Measurements from ENCODE around the gene DVL1. TPM values are rescaled to one million over a fixed set of nuclear protein-coding genes. Genes with fewer than 3 reads are reported as not detected.

DVL1 gene
- total RNA-seq, 1 donor from 2014 or later = 65.2 TPM

GRCh38 chr1:1357871-1358432, 8.7 kb upstream of the DVL1 start:
- no peak for DNase-seq (ENCODE audit: low spot score in 2 of 2)
- no peak for FAIRE-seq

DNA sequence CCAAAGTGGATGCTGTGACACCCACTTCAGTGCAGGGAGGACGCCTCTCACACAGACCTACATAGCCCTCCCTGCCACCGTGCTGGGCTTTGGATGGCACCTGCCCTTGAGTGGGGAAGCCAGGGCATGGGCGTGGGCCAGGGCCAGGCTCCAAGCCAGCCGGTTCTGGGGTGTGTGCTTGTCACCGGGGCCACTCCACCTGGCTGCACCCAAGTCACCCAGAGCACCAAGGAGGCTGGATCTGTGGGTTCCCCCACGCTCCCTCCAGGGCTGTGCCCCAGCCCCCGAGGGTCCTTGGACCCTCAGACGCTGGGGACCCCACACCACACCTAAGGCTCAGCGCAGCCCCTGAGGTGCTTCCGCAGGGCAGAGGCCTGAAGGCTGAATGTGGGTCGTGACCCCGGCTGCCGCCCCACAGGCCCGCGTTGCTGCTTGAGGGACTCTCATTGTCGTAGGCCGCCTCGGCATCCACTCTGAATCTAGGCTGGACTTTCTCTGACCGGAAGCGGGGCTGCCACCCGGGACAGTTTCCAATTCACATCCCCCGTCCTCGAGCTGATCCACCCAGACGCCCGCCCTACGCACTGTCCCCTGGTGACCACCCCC, 7.7 kb upstream of the DVL1 start:
- no peak for FAIRE-seq
- DNase-seq (ENCODE audit: low spot score in 2 of 2) = no peak

- FAIRE-seq = no peak
- no peak for DNase-seq (ENCODE audit: low spot score in 2 of 2)
These were observed 7.1 kb upstream of the DVL1 start for GRCh38 chr1:1356166-1356795.

DNA sequence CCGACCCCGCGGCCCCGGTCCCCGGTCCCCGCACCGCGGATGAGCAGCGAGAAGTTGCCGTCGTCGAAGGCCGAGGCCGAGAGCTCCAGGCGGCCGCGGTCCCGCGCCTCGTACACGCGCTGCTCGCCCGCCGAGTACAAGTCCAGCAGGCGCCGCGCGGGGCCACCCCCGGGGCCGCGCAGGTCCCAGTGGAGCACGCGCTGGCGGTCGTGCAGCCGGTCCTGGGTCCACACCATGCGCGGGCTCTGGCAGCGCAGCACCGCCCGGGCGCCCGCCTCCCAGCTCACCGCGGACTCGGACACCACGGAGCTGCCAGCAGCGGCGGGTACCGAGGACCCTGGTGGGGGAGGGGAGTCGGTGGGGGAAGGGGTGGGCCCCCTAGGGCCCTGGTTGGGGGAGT, 6.2 kb upstream of the DVL1 start:
- FAIRE-seq (no peak), DNase-seq (ENCODE audit: low spot score in 2 of 2) (peak in 1 of 2 donors; percentile 67)

GRCh38 chr1:1354271-1355247, 5.3 kb upstream of the DVL1 start:
- DNase-seq (ENCODE audit: low spot score in 2 of 2) = no peak
- no peak for FAIRE-seq

- no peak for FAIRE-seq
- no peak for DNase-seq (ENCODE audit: low spot score in 2 of 2)
These were observed 4.4 kb upstream of the DVL1 start for GRCh38 chr1:1353389-1354151.

DNA sequence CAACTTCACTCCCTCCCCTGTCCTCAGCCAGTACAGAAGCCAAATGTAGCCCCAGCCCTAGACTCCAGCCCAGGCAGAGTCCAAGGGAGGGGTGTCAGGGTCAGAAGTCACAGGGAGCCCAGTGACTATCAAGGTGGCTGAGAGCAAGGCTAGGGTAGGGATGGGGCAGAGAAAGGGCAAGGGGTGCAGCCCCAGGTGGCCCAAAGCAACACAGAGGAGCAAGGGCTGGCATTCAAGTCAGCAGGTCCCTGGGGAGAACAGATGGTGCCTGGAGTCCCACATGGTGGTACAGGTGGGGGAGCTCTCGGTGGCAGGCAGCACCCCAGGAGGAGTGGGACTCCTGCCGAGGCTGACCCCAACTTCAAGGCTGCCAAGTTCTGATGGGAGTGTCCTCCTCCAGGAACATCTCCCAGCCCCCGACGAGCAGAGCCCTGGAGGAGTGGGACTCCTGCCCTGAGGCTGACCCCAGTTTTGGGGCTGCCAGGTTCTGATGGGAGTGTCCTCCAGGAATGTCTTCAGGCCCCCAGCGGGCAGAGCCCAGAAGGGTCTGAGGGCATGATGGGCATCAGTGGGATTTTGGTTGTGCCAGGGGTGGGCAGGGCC, 3.7 kb upstream of the DVL1 start:
- FAIRE-seq (no peak), DNase-seq (ENCODE audit: low spot score in 2 of 2) (no peak)

DNA sequence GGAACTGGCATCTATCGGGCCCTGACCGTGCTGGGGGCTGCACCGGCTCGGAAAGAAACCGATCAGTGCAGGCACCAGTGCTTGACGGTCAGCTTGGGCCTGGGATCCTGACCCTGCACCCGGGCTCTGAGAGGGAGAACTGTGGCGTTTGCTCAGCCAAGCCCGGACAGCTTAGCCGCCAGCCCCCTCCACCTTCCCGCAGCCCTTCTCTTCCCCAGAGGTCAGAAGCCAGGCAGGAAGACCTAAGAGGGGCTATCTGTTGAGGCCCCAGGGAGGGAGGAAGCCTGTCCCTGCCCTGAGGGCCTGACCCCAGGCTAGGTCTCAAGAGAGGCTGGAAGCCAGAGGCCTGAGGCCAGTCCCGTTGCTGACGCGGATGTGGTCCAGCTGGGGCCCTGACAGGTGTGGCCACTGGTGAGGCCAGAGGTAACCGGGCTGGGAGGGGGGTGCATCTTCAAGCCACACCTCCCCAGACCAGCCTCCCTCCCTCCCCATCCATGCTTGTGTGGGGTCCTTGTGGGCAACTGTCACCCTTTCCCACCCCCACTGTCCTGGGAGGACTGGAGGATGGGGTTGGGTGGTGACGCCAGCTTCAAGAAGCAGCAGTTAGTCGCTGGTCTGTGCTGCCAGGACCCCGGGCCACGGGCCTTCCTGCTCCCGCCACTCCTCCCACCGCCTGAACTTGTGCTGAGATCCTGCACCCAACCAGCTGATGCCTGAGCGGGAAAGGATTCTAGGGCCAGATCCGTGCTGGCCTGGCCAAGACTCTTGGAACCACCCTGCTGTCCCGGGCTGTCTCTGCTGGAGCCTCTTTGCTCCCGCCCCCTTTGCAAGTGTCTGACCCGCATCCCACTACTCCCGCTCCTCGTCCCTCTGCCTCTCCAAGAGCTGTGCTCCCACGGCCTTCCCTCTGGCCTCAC, 2.6 kb upstream of the DVL1 start:
- FAIRE-seq (no peak), DNase-seq (ENCODE audit: low spot score in 2 of 2) (no peak)

GRCh38 chr1:1348420-1349255, 580 bp downstream of the DVL1 start:
- DNase-seq (ENCODE audit: low spot score in 2 of 2) (no peak), FAIRE-seq (no peak)

GRCh38 chr1:1347663-1348419, 1.4 kb downstream of the DVL1 start:
- no peak for FAIRE-seq

GRCh38 chr1:1347026-1347595, 2.1 kb downstream of the DVL1 start:
- DNase-seq (ENCODE audit: low spot score in 2 of 2) = no peak
- FAIRE-seq = no peak

More at GRCh38 chr1:1347663-1348419, 1.4 kb downstream of the DVL1 start:
- no peak for DNase-seq (ENCODE audit: low spot score in 2 of 2)

DNA sequence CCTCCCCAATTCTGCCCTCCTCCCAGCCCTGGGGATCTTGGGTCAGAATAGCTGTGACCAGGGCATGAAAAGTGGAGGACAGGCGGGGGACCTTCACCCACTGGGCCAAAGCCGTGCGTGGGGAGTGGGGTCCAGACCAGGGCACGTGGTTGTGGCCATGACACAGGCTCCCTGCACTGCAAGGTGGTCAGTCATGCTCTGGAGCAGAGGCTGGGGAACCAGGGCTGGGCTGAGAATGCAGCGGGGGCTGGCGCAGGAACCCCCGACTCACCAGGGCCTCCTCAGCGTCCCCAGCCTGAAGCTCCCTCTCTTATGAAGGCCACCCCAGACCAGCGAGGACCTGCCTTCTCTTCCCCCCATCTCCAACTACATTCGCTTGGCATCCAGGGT, 2.7 kb downstream of the DVL1 start:
- FAIRE-seq = no peak

GRCh38 chr1:1345860-1346500, 3.2 kb downstream of the DVL1 start:
- DNase-seq (ENCODE audit: low spot score in 2 of 2) = no peak
- FAIRE-seq = no peak

More for the DNA sequence above, 2.7 kb downstream of the DVL1 start:
- DNase-seq (ENCODE audit: low spot score in 2 of 2) = no peak

DNA sequence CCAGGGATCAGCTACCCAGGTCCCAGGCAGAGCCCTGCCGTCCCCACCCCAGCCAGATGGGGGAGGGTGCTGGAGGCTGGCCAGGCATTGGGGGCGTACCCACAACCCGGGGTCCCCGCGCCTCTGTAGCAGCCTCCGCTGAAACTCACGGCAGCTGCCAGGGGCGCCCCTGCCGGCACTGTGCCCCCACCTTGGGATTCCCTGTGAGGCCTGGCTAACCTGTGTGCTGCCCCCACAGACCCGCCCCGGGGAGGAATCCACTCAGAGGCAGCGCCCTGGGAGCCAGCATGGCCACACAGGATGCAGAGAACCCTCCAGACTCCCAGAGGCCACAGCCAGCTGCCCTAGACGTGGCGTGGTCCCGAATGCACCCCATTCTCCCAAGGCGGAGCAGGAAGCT, 3.8 kb downstream of the DVL1 start:
- FAIRE-seq (no peak), DNase-seq (ENCODE audit: low spot score in 2 of 2) (no peak)

GRCh38 chr1:1344655-1345361, 4.4 kb downstream of the DVL1 start:
- no peak for DNase-seq (ENCODE audit: low spot score in 2 of 2)
- FAIRE-seq = no peak

Measured in frontal cortex (tissue), 4 donors.